Osteoblast (primary cell): Measurements from ENCODE around the gene GNLY. TPM values are rescaled to one million over a fixed set of nuclear protein-coding genes. Genes with fewer than 3 reads are reported as not detected.

Source experiments
- DNase-seq: peaks from one replicate; pipeline ENCODE4 v3.0.0; 2011; ENCODE audit warnings: low spot score, mixed read lengths; ENCODE audit not compliant: insufficient read length; ENCODE audit errors: missing footprints
- H2AFZ ChIP-seq: 2 replicates; pipeline ENCODE4 v1.6.0; 2011; ENCODE audit warnings: mild to moderate bottlenecking, low read length
- H3K27ac ChIP-seq: 2 replicates; pipeline ENCODE4 v1.5.1; 2011; ENCODE audit warnings: mild to moderate bottlenecking, low read depth, low read length, moderate library complexity
- H3K27me3 ChIP-seq: 2 replicates; pipeline ENCODE4 v1.6.0; 2012; ENCODE audit warnings: mild to moderate bottlenecking, control low read depth, inconsistent platforms, low read length, moderate library complexity; ENCODE audit not compliant: insufficient read depth
- H3K36me3 ChIP-seq: 2 replicates; pipeline ENCODE4 v1.5.1; 2011; ENCODE audit warnings: mild to moderate bottlenecking, low read length, control low read depth, moderate library complexity; ENCODE audit not compliant: insufficient read depth
- H3K4me1 ChIP-seq: 2 replicates; pipeline ENCODE4 v1.5.1; 2011; ENCODE audit warnings: mild to moderate bottlenecking, low read length, control low read depth, moderate library complexity; ENCODE audit not compliant: insufficient read depth
- H3K4me2 ChIP-seq: 2 replicates; pipeline ENCODE4 v1.6.0; 2011; ENCODE audit warnings: mild to moderate bottlenecking, low read length; ENCODE audit not compliant: insufficient read depth
- H3K4me3 ChIP-seq: fragments of 200-600 bp; sonication (generic); 3 replicates; pipeline ENCODE4 v1.5.1; 2012; ENCODE audit warnings: mild to moderate bottlenecking, low read length, inconsistent platforms; ENCODE audit not compliant: insufficient read depth
- H3K79me2 ChIP-seq: 2 replicates; pipeline ENCODE4 v1.6.0; 2012; ENCODE audit warnings: mild to moderate bottlenecking, low read length, control low read depth, inconsistent platforms; ENCODE audit not compliant: insufficient read depth
- H3K9me3 ChIP-seq: 2 replicates; pipeline ENCODE4 v1.5.1; 2011; ENCODE audit warnings: low read depth, low read length, control low read depth
- H4K20me1 ChIP-seq: 2 replicates; pipeline ENCODE4 v1.6.0; 2012; ENCODE audit warnings: mild to moderate bottlenecking, low read length, control low read depth; ENCODE audit not compliant: insufficient read depth
- total RNA-seq: library from RNA; depleted of rRNA; stranded (reverse); fragments of >200 nt; gene quantifications from 2 replicates; pipeline ENCODE4 v1.2.3, GENCODE V29; 2012
- TF ChIP-seq, protein P1 (sequence below): IDR thresholded peaks from 2 replicates; pipeline ENCODE4 v1.5.1; 2011; ENCODE audit warnings: mild to moderate bottlenecking, low read depth, low read length, moderate library complexity; ENCODE audit errors: extremely low read depth

GNLY gene
- total RNA-seq, 1 donor: not detected

DNA sequence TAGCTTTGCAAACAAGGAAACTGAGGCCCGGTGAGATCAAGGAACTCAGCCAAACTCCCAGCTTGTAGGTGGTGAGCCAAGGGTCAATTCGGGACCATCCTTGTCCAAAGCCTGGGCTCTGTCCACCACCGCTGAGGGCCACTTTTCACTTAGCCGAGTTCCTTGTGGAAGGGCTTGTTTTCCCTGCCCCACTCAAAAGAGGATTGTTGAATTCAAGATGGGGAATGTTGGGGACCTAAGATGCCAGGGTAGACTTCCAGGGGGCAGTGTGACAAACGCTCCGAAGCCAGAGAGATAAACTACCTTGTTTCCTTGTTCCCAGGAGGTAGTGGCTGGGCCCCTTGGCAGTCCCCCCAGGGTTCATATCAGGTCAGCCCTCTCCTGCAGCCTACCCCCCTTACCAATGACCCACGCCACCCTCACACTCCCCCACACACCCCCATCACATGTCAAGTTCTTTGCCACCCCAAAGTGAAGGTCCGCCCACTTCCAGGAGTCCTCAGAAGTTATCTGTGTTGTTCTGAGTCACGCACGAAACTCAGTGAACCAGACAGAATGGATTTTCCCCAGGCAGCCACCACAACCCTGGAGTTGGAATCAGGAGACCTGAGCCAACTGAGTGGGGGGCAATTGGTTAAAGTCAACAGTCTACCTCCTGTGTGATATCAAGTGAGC, 49.3 kb downstream of the GNLY start:
- Histone ChIP-seq H3K27ac (peak overlapping the region; percentile 99), H3K9me3 (no peaks in the 10 kb centered on the region), H3K4me1 (peaks cover 55% of the 10 kb centered on the region), H3K4me3 (no peak overlapping the region), H3K27me3 (no peaks in the 10 kb centered on the region), H3K4me2 (peak overlapping the region; percentile 82), H2AFZ (no peak overlapping the region), H3K36me3 (no peaks in the 10 kb centered on the region), H4K20me1 (no peaks in the 10 kb centered on the region), H3K79me2 (no peaks in the 10 kb centered on the region)
- no peak for DNase-seq
- TF ChIP-seq, protein P1, sequence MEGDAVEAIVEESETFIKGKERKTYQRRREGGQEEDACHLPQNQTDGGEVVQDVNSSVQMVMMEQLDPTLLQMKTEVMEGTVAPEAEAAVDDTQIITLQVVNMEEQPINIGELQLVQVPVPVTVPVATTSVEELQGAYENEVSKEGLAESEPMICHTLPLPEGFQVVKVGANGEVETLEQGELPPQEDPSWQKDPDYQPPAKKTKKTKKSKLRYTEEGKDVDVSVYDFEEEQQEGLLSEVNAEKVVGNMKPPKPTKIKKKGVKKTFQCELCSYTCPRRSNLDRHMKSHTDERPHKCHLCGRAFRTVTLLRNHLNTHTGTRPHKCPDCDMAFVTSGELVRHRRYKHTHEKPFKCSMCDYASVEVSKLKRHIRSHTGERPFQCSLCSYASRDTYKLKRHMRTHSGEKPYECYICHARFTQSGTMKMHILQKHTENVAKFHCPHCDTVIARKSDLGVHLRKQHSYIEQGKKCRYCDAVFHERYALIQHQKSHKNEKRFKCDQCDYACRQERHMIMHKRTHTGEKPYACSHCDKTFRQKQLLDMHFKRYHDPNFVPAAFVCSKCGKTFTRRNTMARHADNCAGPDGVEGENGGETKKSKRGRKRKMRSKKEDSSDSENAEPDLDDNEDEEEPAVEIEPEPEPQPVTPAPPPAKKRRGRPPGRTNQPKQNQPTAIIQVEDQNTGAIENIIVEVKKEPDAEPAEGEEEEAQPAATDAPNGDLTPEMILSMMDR: peak; percentile 6

DNA sequence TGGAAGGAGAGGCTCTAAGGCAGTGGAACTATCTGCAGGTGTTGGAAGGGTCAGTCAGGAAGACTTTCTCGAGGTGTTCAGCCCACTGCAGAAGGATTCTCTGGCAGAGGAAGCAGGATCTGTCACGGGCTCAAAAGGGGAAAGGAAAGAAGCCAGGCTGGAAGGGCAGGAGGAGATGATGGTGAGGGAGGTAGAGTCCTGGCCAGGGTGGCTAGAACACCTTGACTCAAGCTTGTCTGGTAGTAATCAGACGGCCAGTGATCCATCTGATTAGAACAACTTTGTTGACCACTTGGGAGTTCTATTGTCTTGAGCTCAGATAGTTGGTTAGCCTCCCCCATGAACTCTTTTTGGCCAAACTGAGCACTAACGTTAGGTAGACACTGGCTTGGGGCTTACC, 49.9 kb downstream of the GNLY start:
- no peak for DNase-seq
- no peaks in the 10 kb centered on the region for H4K20me1 ChIP-seq
- peak overlapping the region; percentile 82 for H3K4me2 ChIP-seq
- H3K79me2 ChIP-seq: no peaks in the 10 kb centered on the region
- H3K27me3 ChIP-seq: no peaks in the 10 kb centered on the region
- H3K4me1 ChIP-seq: peaks cover 55% of the 10 kb centered on the region
- no peak overlapping the region for H2AFZ ChIP-seq
- H3K27ac ChIP-seq: peak overlapping the region; percentile 99
- H3K9me3 ChIP-seq: no peaks in the 10 kb centered on the region
- no peaks in the 10 kb centered on the region for H3K36me3 ChIP-seq
- H3K4me3 ChIP-seq: no peak overlapping the region
- TF ChIP-seq, protein P1: no peak

DNA sequence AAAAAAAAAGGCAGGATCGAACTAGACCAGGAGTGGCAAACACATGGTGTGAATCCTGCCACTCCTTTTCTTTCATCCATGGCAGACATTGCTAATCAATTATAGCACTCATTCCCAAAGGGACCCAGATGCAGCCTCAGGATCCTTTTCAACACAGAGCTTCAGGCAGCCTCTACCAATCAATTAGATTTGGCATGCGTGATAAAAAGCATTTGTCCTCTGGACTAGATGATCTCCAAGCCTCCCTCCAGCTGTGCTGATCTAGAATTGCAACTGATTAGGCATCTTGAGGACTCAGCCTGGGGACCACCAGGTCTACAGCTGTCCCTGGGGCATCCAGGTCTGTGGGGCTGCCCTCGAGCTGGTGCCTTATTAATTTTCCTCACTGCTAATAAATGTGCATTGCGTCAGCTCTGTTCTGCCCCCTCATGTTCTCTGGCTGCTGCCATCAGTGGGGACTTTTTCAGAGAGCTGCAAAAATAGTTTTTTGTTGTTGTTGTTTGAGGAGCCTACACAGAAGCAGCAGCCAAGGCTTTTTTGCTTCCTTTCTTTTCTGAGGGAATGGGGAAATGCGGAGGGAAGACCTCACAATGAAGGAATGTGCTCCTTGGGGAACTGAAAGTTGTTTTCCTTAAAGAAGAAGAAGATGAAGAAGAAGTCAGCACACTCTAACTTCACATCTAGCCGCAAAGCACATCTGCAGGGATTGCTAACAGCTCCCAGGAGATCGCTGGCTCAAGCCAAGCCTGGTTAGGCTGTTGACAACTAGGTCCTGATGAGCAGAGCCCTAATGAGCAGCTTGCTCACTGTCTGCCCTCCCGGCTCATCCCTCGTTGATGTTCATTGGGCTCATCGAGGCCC, 50.8 kb downstream of the GNLY start:
- H3K9me3 ChIP-seq: no peaks in the 10 kb centered on the region
- no peaks in the 10 kb centered on the region for H4K20me1 ChIP-seq
- H3K79me2 ChIP-seq: no peaks in the 10 kb centered on the region
- peak; percentile 88 for DNase-seq
- H3K4me2 ChIP-seq: peak overlapping the region; percentile 82
- H3K4me1 ChIP-seq: peaks cover 55% of the 10 kb centered on the region
- no peaks in the 10 kb centered on the region for H3K36me3 ChIP-seq
- TF ChIP-seq, protein P1: no peak
- H3K27me3 ChIP-seq: no peaks in the 10 kb centered on the region
- peak overlapping the region; percentile 63 for H2AFZ ChIP-seq
- H3K27ac ChIP-seq: peak overlapping the region; percentile 99
- H3K4me3 ChIP-seq: peak overlapping the region; percentile 24

DNA sequence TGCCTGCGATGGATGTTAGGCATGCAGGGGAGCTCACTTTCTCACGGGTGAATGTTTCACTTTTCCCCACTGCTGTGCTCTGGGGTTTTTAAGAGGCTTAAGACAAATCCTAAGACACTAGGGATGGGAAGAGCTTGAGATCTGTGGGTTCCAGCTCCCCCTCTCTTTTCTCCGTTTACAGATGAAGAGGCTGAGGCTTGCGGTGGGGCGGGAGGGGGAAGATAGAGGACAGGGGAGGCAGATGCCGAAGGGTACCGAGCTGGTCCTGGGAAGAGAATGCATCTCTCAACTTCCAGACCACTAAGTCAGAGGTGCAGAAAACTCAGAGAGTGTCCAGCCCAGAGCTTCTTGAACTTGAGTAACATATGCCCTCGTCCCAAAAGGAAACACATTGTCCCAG, 51.5 kb downstream of the GNLY start:
- Histone ChIP-seq H3K4me1 (peaks cover 56% of the 10 kb centered on the region), H2AFZ (peak overlapping the region; percentile 63), H4K20me1 (no peaks in the 10 kb centered on the region), H3K4me2 (peak overlapping the region; percentile 82), H3K4me3 (peak overlapping the region; percentile 24), H3K79me2 (no peaks in the 10 kb centered on the region), H3K9me3 (no peaks in the 10 kb centered on the region), H3K27ac (peak overlapping the region; percentile 99), H3K36me3 (no peaks in the 10 kb centered on the region), H3K27me3 (no peaks in the 10 kb centered on the region)
- no peak for DNase-seq
- TF ChIP-seq, protein P1: no peak
